ENCODE data around the gene SYT7.

DNA sequence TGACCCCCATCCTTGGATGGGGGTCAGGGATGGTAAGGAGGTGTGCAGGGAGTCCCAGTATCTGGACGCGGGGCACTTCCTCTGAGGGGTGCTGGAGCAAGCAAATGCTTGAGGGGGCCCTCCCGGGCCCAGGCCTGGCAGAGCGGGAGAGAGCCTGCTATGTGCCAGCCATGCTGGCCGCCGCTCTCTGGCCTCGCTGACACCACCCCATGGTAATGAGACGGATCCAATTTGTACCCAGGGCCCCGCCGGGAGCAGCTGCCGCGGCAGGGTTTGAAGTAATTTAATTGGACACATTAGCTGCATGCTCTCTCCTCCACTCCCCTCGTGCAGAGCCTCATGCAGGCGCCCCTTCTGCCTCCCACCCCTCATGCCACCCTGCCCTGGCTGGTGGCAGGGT is 6.3 kb downstream of the SYT7 start:
- TF ChIP-seq, protein P1, sequence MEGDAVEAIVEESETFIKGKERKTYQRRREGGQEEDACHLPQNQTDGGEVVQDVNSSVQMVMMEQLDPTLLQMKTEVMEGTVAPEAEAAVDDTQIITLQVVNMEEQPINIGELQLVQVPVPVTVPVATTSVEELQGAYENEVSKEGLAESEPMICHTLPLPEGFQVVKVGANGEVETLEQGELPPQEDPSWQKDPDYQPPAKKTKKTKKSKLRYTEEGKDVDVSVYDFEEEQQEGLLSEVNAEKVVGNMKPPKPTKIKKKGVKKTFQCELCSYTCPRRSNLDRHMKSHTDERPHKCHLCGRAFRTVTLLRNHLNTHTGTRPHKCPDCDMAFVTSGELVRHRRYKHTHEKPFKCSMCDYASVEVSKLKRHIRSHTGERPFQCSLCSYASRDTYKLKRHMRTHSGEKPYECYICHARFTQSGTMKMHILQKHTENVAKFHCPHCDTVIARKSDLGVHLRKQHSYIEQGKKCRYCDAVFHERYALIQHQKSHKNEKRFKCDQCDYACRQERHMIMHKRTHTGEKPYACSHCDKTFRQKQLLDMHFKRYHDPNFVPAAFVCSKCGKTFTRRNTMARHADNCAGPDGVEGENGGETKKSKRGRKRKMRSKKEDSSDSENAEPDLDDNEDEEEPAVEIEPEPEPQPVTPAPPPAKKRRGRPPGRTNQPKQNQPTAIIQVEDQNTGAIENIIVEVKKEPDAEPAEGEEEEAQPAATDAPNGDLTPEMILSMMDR (IDR thresholded peaks at IDR 0.05): no peak
- no peak for TF ChIP-seq POLR2A (IDR thresholded peaks at IDR 0.05)
